Measurements from ENCODE around the gene SEPTIN8. TPM values are rescaled to one million over a fixed set of nuclear protein-coding genes. Genes with fewer than 3 reads are reported as not detected.

SEPTIN8 gene
- total and polyA plus RNA-seq, 2 of the 13 experiments (the other 11 are each of a cell fraction or from before 2014, with no cell fraction given): 41.4 to 49.9 TPM

DNA sequence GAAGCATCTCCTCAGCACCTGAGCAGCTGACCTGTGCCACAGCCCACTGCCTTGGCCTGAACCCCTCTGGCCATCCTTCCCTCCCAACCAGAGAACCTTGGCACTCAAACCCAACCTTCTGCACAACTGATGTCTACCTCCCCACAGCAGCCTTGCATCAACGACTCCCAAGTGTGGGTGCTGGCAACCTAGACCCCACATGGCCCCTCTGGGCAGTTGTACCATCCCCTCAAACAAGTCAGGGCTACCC lies 10.3 kb downstream of the SEPTIN8 start:
- H3K36me3 ChIP-seq (replicated peaks in 1 of 2; ENCODE audit: control insufficient read depth in 1 of 2, insufficient read depth in 2 of 2, low read length in 2 of 2): peaks cover 11 to 38% of the 10 kb centered on the region in 2 experiments; a peak in 4 of 5 replicates
- in situ Hi-C loops (cut with HindIII; ENCODE audit: extremely low pct_ligation_motif_present, low pct_unique_long_range_greater_than_20kb): no loop called here
- BruUV-seq (replicated peaks): no TSS peak
- H3K9ac ChIP-seq (ENCODE audit: insufficient read depth, low read depth, low read length): no peak overlapping the region
- intact Hi-C loops (cut with micrococcal nuclease; ENCODE audit: unreplicated experiment): no loop called here
- TF ChIP-seq, protein P1, sequence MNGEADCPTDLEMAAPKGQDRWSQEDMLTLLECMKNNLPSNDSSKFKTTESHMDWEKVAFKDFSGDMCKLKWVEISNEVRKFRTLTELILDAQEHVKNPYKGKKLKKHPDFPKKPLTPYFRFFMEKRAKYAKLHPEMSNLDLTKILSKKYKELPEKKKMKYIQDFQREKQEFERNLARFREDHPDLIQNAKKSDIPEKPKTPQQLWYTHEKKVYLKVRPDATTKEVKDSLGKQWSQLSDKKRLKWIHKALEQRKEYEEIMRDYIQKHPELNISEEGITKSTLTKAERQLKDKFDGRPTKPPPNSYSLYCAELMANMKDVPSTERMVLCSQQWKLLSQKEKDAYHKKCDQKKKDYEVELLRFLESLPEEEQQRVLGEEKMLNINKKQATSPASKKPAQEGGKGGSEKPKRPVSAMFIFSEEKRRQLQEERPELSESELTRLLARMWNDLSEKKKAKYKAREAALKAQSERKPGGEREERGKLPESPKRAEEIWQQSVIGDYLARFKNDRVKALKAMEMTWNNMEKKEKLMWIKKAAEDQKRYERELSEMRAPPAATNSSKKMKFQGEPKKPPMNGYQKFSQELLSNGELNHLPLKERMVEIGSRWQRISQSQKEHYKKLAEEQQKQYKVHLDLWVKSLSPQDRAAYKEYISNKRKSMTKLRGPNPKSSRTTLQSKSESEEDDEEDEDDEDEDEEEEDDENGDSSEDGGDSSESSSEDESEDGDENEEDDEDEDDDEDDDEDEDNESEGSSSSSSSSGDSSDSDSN (CRISPR knock-in tag; IDR thresholded peaks at IDR 0.05): no peak
- no peak overlapping the region for H2AFZ ChIP-seq (ENCODE audit: low read length)
- ATAC-seq (no peak), FAIRE-seq (no peak), DNase-seq (ENCODE audit: low spot score) (no peak)
- H3K4me2 ChIP-seq (ENCODE audit: low read depth, low read length): no peak overlapping the region
- H3K27me3 ChIP-seq (ENCODE audit: control insufficient read depth in 1 of 2, insufficient read depth in 2 of 2, low read length in 2 of 2): no peaks in the 10 kb centered on the region
- CTCF ChIA-PET (ENCODE audit: low intra/inter-chr PET ratio, low total read pairs): no interaction called here
- 100% methylated on average over 1 of the region's 1 CpG for WGBS (ENCODE audit: low lambda C conversion rate)
- H3K79me2 ChIP-seq (ENCODE audit: insufficient read depth, low read length): peaks cover 31% of the 10 kb centered on the region
- H3K4me3 ChIP-seq (replicated peaks in 1 of 3; ENCODE audit: insufficient read depth in 1 of 3, low read depth in 2 of 3, low read length in 3 of 3): no peak overlapping the region
- H4K20me1 ChIP-seq (ENCODE audit: insufficient read depth, low read length): no peaks in the 10 kb centered on the region
- H3K27ac ChIP-seq (ENCODE audit: extremely low read length, insufficient read depth, low read length): no peak overlapping the region
- H3K4me1 ChIP-seq (ENCODE audit: insufficient read depth, low read length): peaks cover 14% of the 10 kb centered on the region
- POLR2A ChIA-PET: no interaction called here
- no peaks in the 10 kb centered on the region for H3K9me3 ChIP-seq (ENCODE audit: low read length)

DNA sequence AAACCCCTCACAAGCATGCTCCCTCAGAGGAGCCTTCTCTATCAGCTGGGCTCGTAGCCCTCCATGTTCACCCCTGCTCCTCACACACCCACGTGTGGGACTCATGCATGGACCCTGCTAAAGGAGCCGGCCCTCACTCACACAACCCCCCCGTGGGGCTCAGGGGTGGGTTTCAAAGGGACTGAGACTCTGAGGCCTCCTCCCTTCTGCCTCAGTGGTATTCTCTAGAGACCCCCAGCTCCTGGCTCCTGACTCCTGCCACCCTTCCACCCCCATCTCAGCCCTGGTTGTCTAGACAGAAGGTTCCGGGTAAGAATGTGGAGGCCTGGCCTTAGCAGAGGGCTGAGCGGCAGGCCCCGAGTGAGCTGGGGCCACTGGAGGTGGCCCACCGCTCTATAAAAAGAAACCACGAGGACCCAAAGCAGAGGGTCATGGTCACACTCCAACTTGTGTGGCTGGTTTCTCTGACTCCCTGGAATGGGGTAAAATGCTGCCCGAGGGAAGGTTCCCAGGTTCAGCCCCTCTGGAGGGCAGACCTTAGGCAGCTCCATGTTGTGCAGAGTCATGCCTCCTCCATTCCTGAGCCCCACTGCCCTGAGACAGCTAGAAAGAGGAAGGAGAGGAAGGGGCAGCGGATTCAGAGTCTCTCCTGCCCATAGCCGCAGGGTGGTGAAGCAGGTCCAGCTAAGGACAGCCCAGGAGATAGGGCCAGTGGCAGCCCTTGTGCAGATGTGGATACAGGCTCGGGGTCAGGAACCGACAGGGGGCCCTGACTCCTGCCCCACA lies 10.8 kb downstream of the SEPTIN8 start:
- Histone ChIP-seq H3K27me3 (ENCODE audit: control insufficient read depth in 1 of 2, insufficient read depth in 2 of 2, low read length in 2 of 2) (no peaks in the 10 kb centered on the region), H4K20me1 (ENCODE audit: insufficient read depth, low read length) (no peaks in the 10 kb centered on the region), H3K9ac (ENCODE audit: insufficient read depth, low read depth, low read length) (no peak overlapping the region), H3K4me2 (ENCODE audit: low read depth, low read length) (no peak overlapping the region), H3K36me3 (replicated peaks in 1 of 2; ENCODE audit: control insufficient read depth in 1 of 2, insufficient read depth in 2 of 2, low read length in 2 of 2) (peaks cover 11 to 43% of the 10 kb centered on the region in 2 experiments; a peak in 4 of 5 replicates), H3K4me3 (replicated peaks in 1 of 3; ENCODE audit: insufficient read depth in 1 of 3, low read depth in 2 of 3, low read length in 3 of 3) (no peak overlapping the region), H3K4me1 (ENCODE audit: insufficient read depth, low read length) (peaks cover 9% of the 10 kb centered on the region), H3K79me2 (ENCODE audit: insufficient read depth, low read length) (peaks cover 30% of the 10 kb centered on the region), H3K9me3 (ENCODE audit: low read length) (no peaks in the 10 kb centered on the region), H3K27ac (ENCODE audit: extremely low read length, insufficient read depth, low read length) (no peak overlapping the region), H2AFZ (ENCODE audit: low read length) (no peak overlapping the region)
- FAIRE-seq (no peak), ATAC-seq (no peak), DNase-seq (ENCODE audit: low spot score) (no peak)
- ChIA-PET CTCF (ENCODE audit: low intra/inter-chr PET ratio, low total read pairs) (no interaction called here), POLR2A (no interaction called here)
- intact Hi-C loops (cut with micrococcal nuclease; ENCODE audit: unreplicated experiment) (no loop called here), in situ Hi-C loops (cut with HindIII; ENCODE audit: extremely low pct_ligation_motif_present, low pct_unique_long_range_greater_than_20kb) (no loop called here)
- WGBS (ENCODE audit: low lambda C conversion rate): 94% methylated on average over 11 of the region's 14 CpGs
- BruUV-seq (replicated peaks): no TSS peak
- no peak for TF ChIP-seq ELF4 (CRISPR knock-in tag; IDR thresholded peaks at IDR 0.05; ENCODE audit: borderline replicate concordance)
- no peak for TF ChIP-seq NFKBIZ (CRISPR knock-in tag; IDR thresholded peaks at IDR 0.05)
- TF ChIP-seq PHF20 (CRISPR knock-in tag; IDR thresholded peaks at IDR 0.05): no peak
- no peak for TF ChIP-seq KDM2A (CRISPR knock-in tag; IDR thresholded peaks at IDR 0.05; ENCODE audit: borderline replicate concordance, low read depth)
- no peak for TF ChIP-seq TCF12 (IDR thresholded peaks at IDR 0.05)
- no peak for TF ChIP-seq TCF12 (CRISPR knock-in tag; IDR thresholded peaks at IDR 0.05)
- TF ChIP-seq AHR (CRISPR knock-in tag; IDR thresholded peaks at IDR 0.05): no peak
- no peak for TF ChIP-seq TBX2 (CRISPR knock-in tag; IDR thresholded peaks at IDR 0.05; ENCODE audit: borderline replicate concordance)
- no peak for TF ChIP-seq SKI (IDR thresholded peaks at IDR 0.05; ENCODE audit: partially characterized antibody)
- TF ChIP-seq, protein P2, sequence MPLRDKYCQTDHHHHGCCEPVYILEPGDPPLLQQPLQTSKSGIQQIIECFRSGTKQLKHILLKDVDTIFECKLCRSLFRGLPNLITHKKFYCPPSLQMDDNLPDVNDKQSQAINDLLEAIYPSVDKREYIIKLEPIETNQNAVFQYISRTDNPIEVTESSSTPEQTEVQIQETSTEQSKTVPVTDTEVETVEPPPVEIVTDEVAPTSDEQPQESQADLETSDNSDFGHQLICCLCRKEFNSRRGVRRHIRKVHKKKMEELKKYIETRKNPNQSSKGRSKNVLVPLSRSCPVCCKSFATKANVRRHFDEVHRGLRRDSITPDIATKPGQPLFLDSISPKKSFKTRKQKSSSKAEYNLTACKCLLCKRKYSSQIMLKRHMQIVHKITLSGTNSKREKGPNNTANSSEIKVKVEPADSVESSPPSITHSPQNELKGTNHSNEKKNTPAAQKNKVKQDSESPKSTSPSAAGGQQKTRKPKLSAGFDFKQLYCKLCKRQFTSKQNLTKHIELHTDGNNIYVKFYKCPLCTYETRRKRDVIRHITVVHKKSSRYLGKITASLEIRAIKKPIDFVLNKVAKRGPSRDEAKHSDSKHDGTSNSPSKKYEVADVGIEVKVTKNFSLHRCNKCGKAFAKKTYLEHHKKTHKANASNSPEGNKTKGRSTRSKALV (CRISPR knock-in tag; IDR thresholded peaks at IDR 0.05): no peak

Measured in HepG2 (cell line).